ENCODE results near the gene GRIK2. TPM values are rescaled to one million over a fixed set of nuclear protein-coding genes. Genes with fewer than 3 reads are reported as not detected.

GRIK2 gene
- total and polyA plus RNA-seq, 2 experiments from 2014 or later = 0.21 to 0.45 TPM

- no peaks in the 10 kb centered on the region for H3K4me1 ChIP-seq (ENCODE audit: low read depth)
- H3K27me3 ChIP-seq = no peaks in the 10 kb centered on the region
- H3K27ac ChIP-seq = no peak overlapping the region
- H3K9me3 ChIP-seq (ENCODE audit: low read depth) = no peaks in the 10 kb centered on the region
- no peak for TF ChIP-seq CTCF (IDR thresholded peaks at IDR 0.05; ENCODE audit: low read depth, low read length)
- H3K4me3 ChIP-seq = no peak overlapping the region
- no peak for DNase-seq (ENCODE audit: low read depth in 1 of 2, low spot score in 1 of 2)
- H3K36me3 ChIP-seq = no peaks in the 10 kb centered on the region
Measured at GRCh38 chr6:101605874-101606273, 212.4 kb downstream of the GRIK2 start.

GRCh38 chr6:101607111-101607690 lies 213.7 kb downstream of the GRIK2 start:
- Histone ChIP-seq H3K4me3 (no peak overlapping the region), H3K4me1 (ENCODE audit: low read depth) (no peaks in the 10 kb centered on the region), H3K27me3 (no peaks in the 10 kb centered on the region), H3K27ac (no peak overlapping the region), H3K9me3 (ENCODE audit: low read depth) (no peaks in the 10 kb centered on the region), H3K36me3 (no peaks in the 10 kb centered on the region)
- no peak for DNase-seq (ENCODE audit: low read depth in 1 of 2, low spot score in 1 of 2)
- no peak for TF ChIP-seq CTCF (IDR thresholded peaks at IDR 0.05; ENCODE audit: low read depth, low read length)

- TF ChIP-seq CTCF (IDR thresholded peaks at IDR 0.05; ENCODE audit: low read depth, low read length) = no peak
- Histone ChIP-seq H3K4me3 (no peak overlapping the region), H3K27ac (no peak overlapping the region), H3K36me3 (no peaks in the 10 kb centered on the region), H3K4me1 (ENCODE audit: low read depth) (no peaks in the 10 kb centered on the region), H3K9me3 (ENCODE audit: low read depth) (no peaks in the 10 kb centered on the region), H3K27me3 (no peaks in the 10 kb centered on the region)
- DNase-seq (ENCODE audit: low read depth in 1 of 2, low spot score in 1 of 2) = no peak
Measured at GRCh38 chr6:101608703-101609102, 215.2 kb downstream of the GRIK2 start.

GRCh38 chr6:101613556-101613955 lies 220.0 kb downstream of the GRIK2 start:
- Histone ChIP-seq H3K27me3 (no peaks in the 10 kb centered on the region), H3K4me3 (no peak overlapping the region), H3K9me3 (ENCODE audit: low read depth) (no peaks in the 10 kb centered on the region), H3K27ac (no peak overlapping the region), H3K36me3 (no peaks in the 10 kb centered on the region), H3K4me1 (ENCODE audit: low read depth) (no peaks in the 10 kb centered on the region)
- no peak for DNase-seq (ENCODE audit: low read depth in 1 of 2, low spot score in 1 of 2)
- TF ChIP-seq CTCF (IDR thresholded peaks at IDR 0.05; ENCODE audit: low read depth, low read length) = no peak

- Histone ChIP-seq H3K4me3 (no peak overlapping the region), H3K36me3 (no peaks in the 10 kb centered on the region), H3K9me3 (ENCODE audit: low read depth) (no peaks in the 10 kb centered on the region), H3K27ac (no peak overlapping the region), H3K4me1 (ENCODE audit: low read depth) (no peaks in the 10 kb centered on the region), H3K27me3 (no peaks in the 10 kb centered on the region)
- no peak for TF ChIP-seq CTCF (IDR thresholded peaks at IDR 0.05; ENCODE audit: low read depth, low read length)
- peak in 1 of 2 donors; percentile 8 for DNase-seq (ENCODE audit: low read depth in 1 of 2, low spot score in 1 of 2)
Measured at GRCh38 chr6:101614774-101615173, 221.3 kb downstream of the GRIK2 start.

Data from cardiac muscle cell (in vitro differentiated cells and primary cell).